Ishikawa (cell line): ENCODE measurements around the gene POLDIP2.
A peak's percentile ranks its signal among the peaks of the same experiment; 100 is the strongest.

Experiments used
- CEBPB ChIP-seq: IDR thresholded peaks from 2 replicates; pipeline ENCODE4 v1.6.1; 2012
- CREB1 ChIP-seq: IDR thresholded peaks from 2 replicates; pipeline ENCODE4 v1.6.1; 2012; ENCODE audit warnings: low read depth
- EGR1 ChIP-seq: IDR thresholded peaks from 2 replicates; pipeline ENCODE4 v1.6.1; 2012
- EP300 ChIP-seq: IDR thresholded peaks from 2 replicates; pipeline ENCODE4 v1.6.1; 2012; ENCODE audit warnings: borderline replicate concordance
- FOXM1 ChIP-seq: IDR thresholded peaks from 2 replicates; pipeline ENCODE4 v1.6.1; 2012; ENCODE audit warnings: low read depth, borderline replicate concordance
- NFIC ChIP-seq: IDR thresholded peaks from 2 replicates; pipeline ENCODE4 v1.6.1; 2012
- RAD21 ChIP-seq: IDR thresholded peaks from 2 replicates; pipeline ENCODE4 v1.6.1; 2012; ENCODE audit warnings: low read depth
- TAF1 ChIP-seq: IDR thresholded peaks from 2 replicates; pipeline ENCODE4 v1.6.1; 2012; ENCODE audit warnings: low read depth, mild to moderate bottlenecking
- TCF12 ChIP-seq: IDR thresholded peaks from 2 replicates; pipeline ENCODE4 v1.6.1; 2012; ENCODE audit warnings: low read depth
- TEAD4 ChIP-seq: IDR thresholded peaks from 2 replicates; pipeline ENCODE4 v1.6.1; 2012
- YY1 ChIP-seq: IDR thresholded peaks from 2 replicates; pipeline ENCODE4 v1.6.1; 2012; ENCODE audit warnings: low read depth
- ZBTB7A ChIP-seq: IDR thresholded peaks from 2 replicates; pipeline ENCODE4 v1.6.1; 2012; ENCODE audit warnings: low read depth
- TF ChIP-seq, protein P1 (sequence below): IDR thresholded peaks from 2 replicates; pipeline ENCODE4 v1.6.1; 2012; ENCODE audit warnings: low read depth, mild to moderate bottlenecking
- TF ChIP-seq, protein P2 (sequence below): IDR thresholded peaks from 2 replicates; pipeline ENCODE4 v1.6.1; 2012
- TF ChIP-seq, protein P3 (sequence below): IDR thresholded peaks from 2 replicates; pipeline ENCODE4 v1.6.1; 2012

The POLDIP2 gene

DNA sequence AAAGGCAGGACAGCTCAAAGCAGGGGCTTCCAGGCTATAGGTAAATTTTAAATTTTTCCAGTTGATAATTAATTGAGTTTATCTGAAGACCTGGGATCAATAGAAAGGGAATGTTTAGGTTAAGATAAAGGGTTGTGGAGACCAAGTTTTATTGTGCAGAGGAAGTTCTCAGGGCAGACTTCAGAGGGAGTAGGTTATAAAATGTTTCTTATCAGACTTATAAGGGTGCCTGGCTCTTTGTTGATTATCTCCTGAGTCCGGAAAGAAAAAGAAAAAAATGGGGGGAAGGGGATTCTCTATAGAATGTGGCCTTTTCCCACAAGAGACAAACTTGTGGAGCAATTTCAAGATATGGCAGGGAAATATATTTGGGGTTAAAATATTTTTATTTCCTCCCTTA lies 32.8 kb upstream of the POLDIP2 start:
- TF ChIP-seq TCF12: no peak
- no peak for TF ChIP-seq RAD21
- no peak for TF ChIP-seq EGR1
- TF ChIP-seq, protein P1, sequence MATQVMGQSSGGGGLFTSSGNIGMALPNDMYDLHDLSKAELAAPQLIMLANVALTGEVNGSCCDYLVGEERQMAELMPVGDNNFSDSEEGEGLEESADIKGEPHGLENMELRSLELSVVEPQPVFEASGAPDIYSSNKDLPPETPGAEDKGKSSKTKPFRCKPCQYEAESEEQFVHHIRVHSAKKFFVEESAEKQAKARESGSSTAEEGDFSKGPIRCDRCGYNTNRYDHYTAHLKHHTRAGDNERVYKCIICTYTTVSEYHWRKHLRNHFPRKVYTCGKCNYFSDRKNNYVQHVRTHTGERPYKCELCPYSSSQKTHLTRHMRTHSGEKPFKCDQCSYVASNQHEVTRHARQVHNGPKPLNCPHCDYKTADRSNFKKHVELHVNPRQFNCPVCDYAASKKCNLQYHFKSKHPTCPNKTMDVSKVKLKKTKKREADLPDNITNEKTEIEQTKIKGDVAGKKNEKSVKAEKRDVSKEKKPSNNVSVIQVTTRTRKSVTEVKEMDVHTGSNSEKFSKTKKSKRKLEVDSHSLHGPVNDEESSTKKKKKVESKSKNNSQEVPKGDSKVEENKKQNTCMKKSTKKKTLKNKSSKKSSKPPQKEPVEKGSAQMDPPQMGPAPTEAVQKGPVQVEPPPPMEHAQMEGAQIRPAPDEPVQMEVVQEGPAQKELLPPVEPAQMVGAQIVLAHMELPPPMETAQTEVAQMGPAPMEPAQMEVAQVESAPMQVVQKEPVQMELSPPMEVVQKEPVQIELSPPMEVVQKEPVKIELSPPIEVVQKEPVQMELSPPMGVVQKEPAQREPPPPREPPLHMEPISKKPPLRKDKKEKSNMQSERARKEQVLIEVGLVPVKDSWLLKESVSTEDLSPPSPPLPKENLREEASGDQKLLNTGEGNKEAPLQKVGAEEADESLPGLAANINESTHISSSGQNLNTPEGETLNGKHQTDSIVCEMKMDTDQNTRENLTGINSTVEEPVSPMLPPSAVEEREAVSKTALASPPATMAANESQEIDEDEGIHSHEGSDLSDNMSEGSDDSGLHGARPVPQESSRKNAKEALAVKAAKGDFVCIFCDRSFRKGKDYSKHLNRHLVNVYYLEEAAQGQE: no peak

DNA sequence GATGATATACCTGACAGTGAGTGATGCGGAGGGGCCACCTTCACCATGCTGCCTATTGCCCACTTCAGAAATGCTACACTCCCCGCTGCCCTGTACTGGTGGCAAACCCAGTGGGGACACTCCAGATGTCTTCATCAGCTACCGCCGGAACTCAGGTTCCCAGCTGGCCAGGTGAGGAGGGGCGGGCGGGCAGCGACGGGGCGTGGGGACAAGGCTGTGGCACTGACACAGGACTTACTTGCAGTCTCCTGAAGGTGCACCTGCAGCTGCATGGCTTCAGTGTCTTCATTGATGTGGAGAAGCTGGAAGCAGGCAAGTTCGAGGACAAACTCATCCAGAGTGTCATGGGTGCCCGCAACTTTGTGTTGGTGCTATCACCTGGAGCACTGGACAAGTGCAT lies 30.8 kb upstream of the POLDIP2 start:
- TF ChIP-seq RAD21 (no peak), ZBTB7A (no peak), FOXM1 (no peak), YY1 (no peak), TEAD4 (no peak), EGR1 (no peak), CREB1 (no peak), CEBPB (no peak), EP300 (no peak), TAF1 (no peak), TCF12 (no peak), NFIC (no peak)
- TF ChIP-seq, protein P1: no peak
- TF ChIP-seq, protein P2, sequence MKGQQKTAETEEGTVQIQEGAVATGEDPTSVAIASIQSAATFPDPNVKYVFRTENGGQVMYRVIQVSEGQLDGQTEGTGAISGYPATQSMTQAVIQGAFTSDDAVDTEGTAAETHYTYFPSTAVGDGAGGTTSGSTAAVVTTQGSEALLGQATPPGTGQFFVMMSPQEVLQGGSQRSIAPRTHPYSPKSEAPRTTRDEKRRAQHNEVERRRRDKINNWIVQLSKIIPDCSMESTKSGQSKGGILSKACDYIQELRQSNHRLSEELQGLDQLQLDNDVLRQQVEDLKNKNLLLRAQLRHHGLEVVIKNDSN: no peak
- TF ChIP-seq, protein P3, sequence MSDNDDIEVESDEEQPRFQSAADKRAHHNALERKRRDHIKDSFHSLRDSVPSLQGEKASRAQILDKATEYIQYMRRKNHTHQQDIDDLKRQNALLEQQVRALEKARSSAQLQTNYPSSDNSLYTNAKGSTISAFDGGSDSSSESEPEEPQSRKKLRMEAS: no peak

DNA sequence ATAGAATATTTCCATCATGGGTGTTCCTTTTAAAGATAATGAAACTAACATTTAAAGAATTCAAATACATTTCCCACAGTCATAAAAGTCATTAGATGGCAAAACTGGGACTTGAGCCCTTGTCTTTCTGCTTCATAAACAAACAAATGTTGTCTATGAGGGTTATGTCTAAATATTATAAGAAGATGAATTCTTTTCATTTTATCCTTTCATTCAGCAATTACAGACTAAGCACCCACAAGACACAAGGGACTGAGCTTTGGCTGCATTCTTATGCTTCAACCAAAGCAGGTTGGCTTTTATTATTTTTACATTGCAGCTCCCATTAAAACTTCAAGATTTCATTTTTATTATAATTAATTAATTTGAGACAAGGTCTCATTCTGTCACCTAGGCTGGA lies 29.1 kb upstream of the POLDIP2 start:
- TF ChIP-seq, protein P2: no peak
- TF ChIP-seq NFIC (no peak), CEBPB (no peak), EGR1 (no peak), TAF1 (no peak), EP300 (no peak)

DNA sequence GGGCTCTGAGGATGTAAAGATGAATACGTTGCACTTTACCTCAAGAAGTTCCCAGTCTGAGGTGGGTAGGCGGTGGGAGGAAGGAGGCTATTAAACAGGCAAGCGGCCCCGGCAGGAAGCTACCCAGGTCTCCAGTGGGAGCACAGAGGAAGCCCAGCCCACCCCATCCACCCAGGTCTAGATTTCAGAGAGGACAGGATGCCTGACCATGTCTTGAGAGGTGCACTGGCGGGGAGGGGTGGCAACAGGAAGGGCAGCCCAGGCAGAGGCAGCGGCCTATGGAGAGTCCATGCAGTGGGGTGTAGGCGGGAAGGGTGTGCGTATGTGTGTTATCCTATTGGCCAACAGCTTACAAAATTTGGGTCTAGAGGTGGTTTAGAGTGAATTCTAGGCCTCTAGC lies 28.1 kb upstream of the POLDIP2 start:
- TF ChIP-seq YY1: no peak
- no peak for TF ChIP-seq RAD21
- no peak for TF ChIP-seq NFIC
- TF ChIP-seq, protein P3: no peak
- TF ChIP-seq FOXM1: no peak
- no peak for TF ChIP-seq EGR1
- TF ChIP-seq, protein P1: no peak
- no peak for TF ChIP-seq EP300
- no peak for TF ChIP-seq CREB1

DNA sequence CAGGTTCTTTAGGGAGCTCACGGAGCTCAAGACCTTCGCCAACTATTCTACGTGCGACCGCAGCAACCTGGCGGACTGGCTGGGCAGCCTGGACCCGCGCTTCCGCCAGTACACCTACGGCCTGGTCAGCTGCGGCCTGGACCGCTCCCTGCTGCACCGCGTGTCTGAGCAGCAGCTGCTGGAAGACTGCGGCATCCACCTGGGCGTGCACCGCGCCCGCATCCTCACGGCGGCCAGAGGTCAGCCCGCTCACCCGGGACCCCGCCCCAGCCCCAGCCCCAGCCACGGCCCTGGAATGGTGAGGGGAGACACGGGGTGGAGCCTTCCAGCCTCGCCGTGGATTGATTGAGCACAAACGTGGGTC lies 27.7 kb upstream of the POLDIP2 start:
- TF ChIP-seq YY1: no peak
- no peak for TF ChIP-seq TCF12
- TF ChIP-seq, protein P3: peak; percentile 74
- peak; percentile 19; the same call in 1 of the 2 replicates for TF ChIP-seq NFIC
- TF ChIP-seq EGR1: no peak
- TF ChIP-seq CREB1: no peak
- TF ChIP-seq ZBTB7A: no peak
- no peak for TF ChIP-seq EP300
- no peak; the same call in 1 of the 2 replicates for TF ChIP-seq TAF1
- TF ChIP-seq, protein P1: no peak
- TF ChIP-seq, protein P2: no peak; the same call in 1 of the 2 replicates
- 0 out of 2 replicates have a peak, but pooled peaks have one; percentile 12 for TF ChIP-seq TEAD4
- no peak for TF ChIP-seq FOXM1
- no peak for TF ChIP-seq RAD21
- TF ChIP-seq CEBPB: no peak
